CD8-positive, alpha-beta memory T cell (primary cell): ENCODE results near the gene SLC16A4. TPM values are rescaled to one million over a fixed set of nuclear protein-coding genes. Genes with fewer than 3 reads are reported as not detected.

Experiments used
- CTCF ChIA-PET: fragments of 350-600 bp; sonication (Branson Sonifier 250); formaldehyde crosslinking; loops from one replicate; lab custom pipeline; 2021; ENCODE audit warnings: antibody characterized with exemption; lab: Charles Lee
- POLR2A ChIA-PET: fragments of 350-600 bp; sonication (Branson Sonifier 250); formaldehyde crosslinking; loops from one replicate; lab custom pipeline; 2021; ENCODE audit warnings: antibody characterized with exemption; lab: Charles Lee
- DNase-seq, 5 donors: peaks; one replicate each; pipeline versions ENCODE4 v3.0.0 to v3.0.0-alpha.2; 2020 to 2022; ENCODE audit warnings: mixed read lengths in 1 of 5
- H3K27ac ChIP-seq: one replicate; pipeline ENCODE4 v1.7.0; 2013; ENCODE audit warnings: low read depth, mild to moderate bottlenecking, low read length, moderate library complexity
- H3K27me3 ChIP-seq: 2 replicates; pipeline ENCODE4 v1.7.0; 2013; ENCODE audit warnings: low read length, mild to moderate bottlenecking; ENCODE audit not compliant: insufficient read depth, poor library complexity, severe bottlenecking
- H3K36me3 ChIP-seq: 2 replicates; pipeline ENCODE4 v1.7.0; 2013; ENCODE audit warnings: mild to moderate bottlenecking, low read length, moderate library complexity; ENCODE audit not compliant: insufficient read depth
- H3K4me1 ChIP-seq: 2 replicates; pipeline ENCODE4 v1.7.0; 2013; ENCODE audit warnings: mild to moderate bottlenecking, low read length, moderate library complexity; ENCODE audit not compliant: insufficient read depth
- H3K4me3 ChIP-seq: 2 replicates; pipeline ENCODE4 v1.7.0; 2013; ENCODE audit warnings: mild to moderate bottlenecking, low read length
- H3K9me3 ChIP-seq: 2 replicates; pipeline ENCODE4 v1.7.0; 2013; ENCODE audit warnings: mild to moderate bottlenecking, low read length
- H3K27ac Mint-ChIP-seq, 8 donors: one replicate each; pipeline ENCODE4 v1.8.0; 2020 to 2021; ENCODE audit warnings: mixed read lengths in 8 of 8, mild to moderate bottlenecking in 6 of 8, inconsistent platforms in 3 of 8, moderate library complexity in 3 of 8
- H3K27me3 Mint-ChIP-seq, 2 donors: one replicate each; pipeline ENCODE4 v1.8.0; 2020 to 2021; ENCODE audit warnings: mixed read lengths in 2 of 2, mild to moderate bottlenecking in 1 of 2, moderate library complexity in 1 of 2
- H3K36me3 Mint-ChIP-seq, 3 donors: one replicate each; pipeline ENCODE4 v1.8.0; 2020 to 2021; ENCODE audit warnings: mixed read lengths in 3 of 3, inconsistent platforms in 1 of 3, mild to moderate bottlenecking in 1 of 3
- H3K4me1 Mint-ChIP-seq, 3 donors: one replicate each; pipeline ENCODE4 v1.8.0; 2020 to 2021; ENCODE audit warnings: mixed read lengths in 3 of 3, inconsistent platforms in 1 of 3, mild to moderate bottlenecking in 1 of 3
- H3K4me3 Mint-ChIP-seq, 7 donors: one replicate each; pipeline ENCODE4 v1.8.0; 2020 to 2021; ENCODE audit warnings: mixed read lengths in 7 of 7, mild to moderate bottlenecking in 6 of 7, moderate library complexity in 4 of 7, inconsistent platforms in 2 of 7
- H3K9me3 Mint-ChIP-seq, 5 donors: one replicate each; pipeline ENCODE4 v1.8.0; 2020 to 2022; ENCODE audit warnings: mixed read lengths in 5 of 5, mild to moderate bottlenecking in 3 of 5, moderate library complexity in 2 of 5, inconsistent platforms in 1 of 5
- polyA plus RNA-seq: library from polyadenylated mRNA; unstranded; fragments of 300-500 nt; fragmentation: Illumina TruSeq; gene quantifications from one replicate; pipeline ENCODE4 v1.2.3, GENCODE V29; 2021
- total RNA-seq, 2 experiments: library from RNA; stranded (reverse); gene quantifications; one replicate each; pipeline ENCODE4 v1.2.3, GENCODE V29; 2021

Gene SLC16A4
- total and polyA plus RNA-seq, 3 experiments from 2014 or later = 0.09 to 0.49 (median 0.13) TPM

GRCh38 chr1:110430901-110431300, 40.1 kb upstream of the SLC16A4 start:
- H3K9me3 Mint-ChIP-seq = no peaks in the 10 kb centered on the region
- DNase-seq = no peak
- peak overlapping the region in 2 of 8 donors; percentile 5 to 51 for H3K27ac Mint-ChIP-seq
- H3K27ac ChIP-seq = no peak overlapping the region
- H3K4me3 Mint-ChIP-seq = no peak overlapping the region
- no peaks in the 10 kb centered on the region for H3K9me3 ChIP-seq
- no peaks in the 10 kb centered on the region for H3K4me1 Mint-ChIP-seq
- H3K4me3 ChIP-seq = no peak overlapping the region
- peaks cover 4% of the 10 kb centered on the region for H3K4me1 ChIP-seq
- H3K27me3 Mint-ChIP-seq = peaks cover 8 to 43% of the 10 kb centered on the region in 2 donors
- no peaks in the 10 kb centered on the region for H3K36me3 ChIP-seq
- POLR2A ChIA-PET = no interaction called here
- CTCF ChIA-PET = interaction anchor here (1.6 to 1.9 kb wide), 2 partner anchors 18 to 65 kb away, joined by 4 read pairs; no protein-coding TSS in a partner anchor
- H3K36me3 Mint-ChIP-seq = no peaks in the 10 kb centered on the region
- H3K27me3 ChIP-seq = no peaks in the 10 kb centered on the region

GRCh38 chr1:110430366-110430765, 39.5 kb upstream of the SLC16A4 start:
- no peaks in the 10 kb centered on the region for H3K36me3 ChIP-seq
- Mint-ChIP-seq H3K27me3 (peaks cover 8 to 44% of the 10 kb centered on the region in 2 donors), H3K36me3 (no peaks in the 10 kb centered on the region), H3K4me1 (no peaks in the 10 kb centered on the region), H3K27ac (no peak overlapping the region), H3K9me3 (no peaks in the 10 kb centered on the region), H3K4me3 (no peak overlapping the region)
- no peaks in the 10 kb centered on the region for H3K27me3 ChIP-seq
- DNase-seq = no peak
- POLR2A ChIA-PET = no interaction called here
- H3K27ac ChIP-seq = no peak overlapping the region
- no peaks in the 10 kb centered on the region for H3K9me3 ChIP-seq
- CTCF ChIA-PET = interaction anchor here (1.4 to 1.9 kb wide), 4 partner anchors 17 to 223 kb away, joined by 4 to 7 read pairs (median 4); no protein-coding TSS in a partner anchor
- H3K4me3 ChIP-seq = no peak overlapping the region
- H3K4me1 ChIP-seq = peaks cover 4% of the 10 kb centered on the region

- peaks cover 4 to 39% of the 10 kb centered on the region in 2 donors for H3K27me3 Mint-ChIP-seq
- no peaks in the 10 kb centered on the region for H3K36me3 ChIP-seq
- CTCF ChIA-PET = interaction anchor here (1.5 kb wide), 1 partner anchor 31 kb away, joined by 7 read pairs; no protein-coding TSS in a partner anchor
- H3K27ac Mint-ChIP-seq = peak overlapping the region in 2 of 8 donors; percentile 70
- H3K9me3 ChIP-seq = no peaks in the 10 kb centered on the region
- H3K36me3 Mint-ChIP-seq = no peaks in the 10 kb centered on the region
- H3K27me3 ChIP-seq = no peaks in the 10 kb centered on the region
- no peak overlapping the region for H3K27ac ChIP-seq
- no peak overlapping the region for H3K4me3 Mint-ChIP-seq
- H3K4me3 ChIP-seq = no peak overlapping the region
- H3K4me1 Mint-ChIP-seq = no peaks in the 10 kb centered on the region
- H3K9me3 Mint-ChIP-seq = no peaks in the 10 kb centered on the region
- no peak for DNase-seq
- peaks cover 4% of the 10 kb centered on the region for H3K4me1 ChIP-seq
- POLR2A ChIA-PET = interaction anchor here (0.7 kb wide), 1 partner anchor 17 kb away, joined by 3 read pairs; no protein-coding TSS in a partner anchor
Observed at GRCh38 chr1:110428946-110429345, 38.1 kb upstream of the SLC16A4 start.

GRCh38 chr1:110426854-110427253, 36.0 kb upstream of the SLC16A4 start:
- H3K4me1 Mint-ChIP-seq = no peaks in the 10 kb centered on the region
- H3K36me3 Mint-ChIP-seq = no peaks in the 10 kb centered on the region
- H3K9me3 Mint-ChIP-seq = no peaks in the 10 kb centered on the region
- Histone ChIP-seq H3K27ac (no peak overlapping the region), H3K27me3 (no peaks in the 10 kb centered on the region), H3K36me3 (no peaks in the 10 kb centered on the region), H3K4me3 (no peak overlapping the region), H3K9me3 (no peaks in the 10 kb centered on the region), H3K4me1 (no peaks in the 10 kb centered on the region)
- no peak overlapping the region for H3K4me3 Mint-ChIP-seq
- no peak overlapping the region for H3K27ac Mint-ChIP-seq
- no peak for DNase-seq
- ChIA-PET POLR2A (no interaction called here), CTCF (no interaction called here)
- peaks cover 4 to 31% of the 10 kb centered on the region in 2 donors for H3K27me3 Mint-ChIP-seq

GRCh38 chr1:110425612-110426152, 34.9 kb upstream of the SLC16A4 start:
- ChIA-PET POLR2A (no interaction called here), CTCF (interaction anchor here (1.6 kb wide), 1 partner anchor 34 kb away, joined by 4 read pairs; no protein-coding TSS in a partner anchor)
- H3K9me3 ChIP-seq = no peaks in the 10 kb centered on the region
- no peak overlapping the region for H3K4me3 ChIP-seq
- no peak overlapping the region for H3K27ac ChIP-seq
- Mint-ChIP-seq H3K27ac (no peak overlapping the region), H3K4me1 (no peaks in the 10 kb centered on the region), H3K9me3 (no peaks in the 10 kb centered on the region), H3K4me3 (no peak overlapping the region), H3K36me3 (peaks cover 0 to 3% (median 0%) of the 10 kb centered on the region in 3 donors), H3K27me3 (peaks cover 1 to 20% of the 10 kb centered on the region in 2 donors)
- H3K27me3 ChIP-seq = no peaks in the 10 kb centered on the region
- no peak for DNase-seq
- H3K36me3 ChIP-seq = no peaks in the 10 kb centered on the region
- no peaks in the 10 kb centered on the region for H3K4me1 ChIP-seq

GRCh38 chr1:110424699-110425611, 34.1 kb upstream of the SLC16A4 start:
- no peak overlapping the region for H3K4me3 ChIP-seq
- H3K9me3 ChIP-seq = no peaks in the 10 kb centered on the region
- H3K36me3 Mint-ChIP-seq = peaks cover 0 to 3% (median 0%) of the 10 kb centered on the region in 3 donors
- H3K27me3 ChIP-seq = no peaks in the 10 kb centered on the region
- H3K4me3 Mint-ChIP-seq = no peak overlapping the region
- DNase-seq = no peak
- no peaks in the 10 kb centered on the region for H3K4me1 Mint-ChIP-seq
- H3K27me3 Mint-ChIP-seq = peaks cover 0 to 14% of the 10 kb centered on the region in 2 donors
- no peaks in the 10 kb centered on the region for H3K4me1 ChIP-seq
- no peak overlapping the region for H3K27ac ChIP-seq
- H3K9me3 Mint-ChIP-seq = no peaks in the 10 kb centered on the region
- POLR2A ChIA-PET = no interaction called here
- CTCF ChIA-PET = interaction anchor here (1.6 kb wide), 1 partner anchor 35 kb away, joined by 4 read pairs; no protein-coding TSS in a partner anchor
- peak overlapping the region in 1 of 8 donors; percentile 72 for H3K27ac Mint-ChIP-seq
- no peaks in the 10 kb centered on the region for H3K36me3 ChIP-seq

- H3K36me3 ChIP-seq = no peaks in the 10 kb centered on the region
- H3K9me3 ChIP-seq = no peaks in the 10 kb centered on the region
- H3K27me3 ChIP-seq = no peaks in the 10 kb centered on the region
- Mint-ChIP-seq H3K27ac (no peak overlapping the region), H3K27me3 (peaks cover 0 to 14% of the 10 kb centered on the region in 2 donors), H3K9me3 (no peaks in the 10 kb centered on the region), H3K4me1 (no peaks in the 10 kb centered on the region), H3K4me3 (no peak overlapping the region), H3K36me3 (peaks cover 0 to 3% (median 0%) of the 10 kb centered on the region in 3 donors)
- no peak for DNase-seq
- no peak overlapping the region for H3K4me3 ChIP-seq
- no peaks in the 10 kb centered on the region for H3K4me1 ChIP-seq
- H3K27ac ChIP-seq = no peak overlapping the region
- ChIA-PET POLR2A (no interaction called here), CTCF (interaction anchor here (1.3 to 1.5 kb wide), 3 partner anchors 13 to 75 kb away, joined by 4 to 6 read pairs (median 4); no protein-coding TSS in a partner anchor)
Observed at GRCh38 chr1:110420874-110421793, 30.3 kb upstream of the SLC16A4 start.
